Gastrocnemius medialis (tissue), 4 donors: Measurements from ENCODE around the gene SPRR5.

ENCODE experiments used
- POLR2A ChIP-seq, 2 donors: fragments of 450-650 bp; IDR thresholded peaks; one replicate each; pipeline ENCODE4 v1.6.1; 2017; ENCODE audit warnings: antibody characterized with exemption in 2 of 2, mild to moderate bottlenecking in 2 of 2, moderate library complexity in 2 of 2
- TF ChIP-seq, protein P1 (sequence below), 5 experiments: fragments of 450-650 bp in 3 of 5; fragments of 200-600 bp in 2 of 5; sonication (generic) in 2 of 5; IDR thresholded peaks in 4 of 5; conservative IDR thresholded peaks in 1 of 5; 1 replicate in 4 of 5; 2 replicates in 1 of 5; pipeline ENCODE4 v1.5.1; 2016 to 2019; ENCODE audit warnings: antibody characterized with exemption in 5 of 5, mild to moderate bottlenecking in 3 of 5, moderate library complexity in 3 of 5

DNA sequence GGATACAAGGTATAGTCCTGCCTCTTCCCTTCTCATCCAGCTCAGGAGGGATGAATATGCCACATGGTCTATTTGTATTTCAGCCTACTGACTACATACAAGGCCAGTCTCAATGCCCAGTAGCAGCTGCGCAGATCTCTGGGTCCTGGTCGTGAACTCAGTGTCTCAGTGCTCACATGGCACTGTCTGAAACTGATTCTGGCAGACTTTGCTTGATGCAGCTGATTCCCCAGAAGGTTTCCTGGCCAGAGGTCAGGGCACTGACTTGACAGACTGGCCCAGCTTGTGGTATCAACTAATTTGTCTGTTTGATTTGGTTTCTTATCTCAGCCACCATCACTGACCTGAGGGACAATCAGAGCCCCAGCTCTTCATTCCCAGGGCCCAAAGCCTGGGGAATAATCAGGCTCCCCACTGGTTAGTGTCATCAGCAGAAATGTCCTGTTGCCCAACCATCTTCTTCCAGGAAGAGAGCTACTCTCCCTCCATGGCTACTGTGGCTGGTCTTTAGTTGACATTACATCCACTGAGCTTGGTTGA, 15.9 kb downstream of the SPRR5 start:
- TF ChIP-seq, protein P1, sequence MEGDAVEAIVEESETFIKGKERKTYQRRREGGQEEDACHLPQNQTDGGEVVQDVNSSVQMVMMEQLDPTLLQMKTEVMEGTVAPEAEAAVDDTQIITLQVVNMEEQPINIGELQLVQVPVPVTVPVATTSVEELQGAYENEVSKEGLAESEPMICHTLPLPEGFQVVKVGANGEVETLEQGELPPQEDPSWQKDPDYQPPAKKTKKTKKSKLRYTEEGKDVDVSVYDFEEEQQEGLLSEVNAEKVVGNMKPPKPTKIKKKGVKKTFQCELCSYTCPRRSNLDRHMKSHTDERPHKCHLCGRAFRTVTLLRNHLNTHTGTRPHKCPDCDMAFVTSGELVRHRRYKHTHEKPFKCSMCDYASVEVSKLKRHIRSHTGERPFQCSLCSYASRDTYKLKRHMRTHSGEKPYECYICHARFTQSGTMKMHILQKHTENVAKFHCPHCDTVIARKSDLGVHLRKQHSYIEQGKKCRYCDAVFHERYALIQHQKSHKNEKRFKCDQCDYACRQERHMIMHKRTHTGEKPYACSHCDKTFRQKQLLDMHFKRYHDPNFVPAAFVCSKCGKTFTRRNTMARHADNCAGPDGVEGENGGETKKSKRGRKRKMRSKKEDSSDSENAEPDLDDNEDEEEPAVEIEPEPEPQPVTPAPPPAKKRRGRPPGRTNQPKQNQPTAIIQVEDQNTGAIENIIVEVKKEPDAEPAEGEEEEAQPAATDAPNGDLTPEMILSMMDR (IDR thresholded peaks at IDR 0.05 in 4 of 5, conservative IDR thresholded peaks at IDR 0.05 in 1 of 5): no peak
- TF ChIP-seq POLR2A (IDR thresholded peaks at IDR 0.05): no peak
